ENCODE data around the gene PRKD1.

DNA sequence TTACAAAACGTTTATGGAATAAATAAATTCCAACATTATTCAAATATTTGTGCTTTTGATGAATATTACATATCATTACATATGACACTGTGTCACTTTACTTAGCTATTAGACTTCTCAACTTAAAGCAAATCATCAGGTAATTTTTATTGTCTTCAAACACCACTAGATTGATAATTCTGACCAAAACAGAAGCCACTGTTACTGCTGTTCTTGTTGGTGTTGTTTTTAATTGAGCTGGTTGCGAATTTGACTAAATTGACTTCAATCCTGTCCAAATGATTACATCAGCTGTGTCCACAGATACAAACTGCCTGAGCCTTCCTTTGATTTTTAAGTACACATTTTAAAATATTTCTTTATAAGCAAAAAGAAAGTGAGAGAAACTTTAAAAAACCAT lies 29.2 kb downstream of the PRKD1 start:
- no peak for TF ChIP-seq CTCF (IDR thresholded peaks at IDR 0.05)
- no peak for TF ChIP-seq POLR2A (IDR thresholded peaks at IDR 0.05)
